Naive B cell (primary cell): ENCODE measurements around the gene FSHB. TPM values are rescaled to one million over a fixed set of nuclear protein-coding genes. Genes with fewer than 3 reads are reported as not detected.

Experiments
- ATAC-seq, 2 donors: fragments of 150-1000 bp; cut with Tn5 transposase; 2 replicates each; pipeline ENCODE4 v1.10.0; 2021; ENCODE audit warnings: low read depth in 2 of 2, mild to moderate bottlenecking in 2 of 2, moderate library complexity in 2 of 2
- DNase-seq: peaks from one replicate; pipeline ENCODE4 v3.0.0; 2022
- H3K27ac Mint-ChIP-seq, 6 donors: one replicate each; pipeline ENCODE4 v1.8.0; 2020 to 2022; ENCODE audit warnings: mild to moderate bottlenecking in 6 of 6, mixed read lengths in 6 of 6, moderate library complexity in 5 of 6, inconsistent platforms in 2 of 6
- H3K27me3 Mint-ChIP-seq, 3 donors: one replicate each; pipeline ENCODE4 v1.8.0; 2021 to 2022; ENCODE audit warnings: mixed read lengths in 3 of 3, mild to moderate bottlenecking in 1 of 3
- H3K36me3 Mint-ChIP-seq, 2 donors: one replicate each; pipeline ENCODE4 v1.8.0; 2020 to 2022; ENCODE audit warnings: mixed read lengths in 2 of 2, inconsistent platforms in 1 of 2, mild to moderate bottlenecking in 1 of 2
- H3K4me1 Mint-ChIP-seq, 3 donors: one replicate each; pipeline ENCODE4 v1.8.0; 2020 to 2022; ENCODE audit warnings: mixed read lengths in 3 of 3, inconsistent platforms in 1 of 3, mild to moderate bottlenecking in 1 of 3, moderate library complexity in 1 of 3
- H3K4me3 Mint-ChIP-seq, 8 donors: one replicate each; pipeline ENCODE4 v1.8.0; 2020 to 2022; ENCODE audit warnings: mild to moderate bottlenecking in 8 of 8, mixed read lengths in 8 of 8, moderate library complexity in 8 of 8, inconsistent platforms in 2 of 8
- H3K9me3 Mint-ChIP-seq, 7 donors: one replicate each; pipeline ENCODE4 v1.8.0; 2020 to 2022; ENCODE audit warnings: mixed read lengths in 7 of 7, mild to moderate bottlenecking in 5 of 7, inconsistent platforms in 2 of 7, moderate library complexity in 1 of 7
- polyA plus RNA-seq, 6 donors: library from polyadenylated mRNA; unstranded; fragments of 300-500 nt; fragmentation: Illumina TruSeq; gene quantifications; one replicate each; pipeline ENCODE4 v1.2.3, GENCODE V29; 2021; ENCODE audit warnings: low read depth in 6 of 6

Gene FSHB
- polyA plus RNA-seq, 6 donors from 2014 or later: not detected

DNA sequence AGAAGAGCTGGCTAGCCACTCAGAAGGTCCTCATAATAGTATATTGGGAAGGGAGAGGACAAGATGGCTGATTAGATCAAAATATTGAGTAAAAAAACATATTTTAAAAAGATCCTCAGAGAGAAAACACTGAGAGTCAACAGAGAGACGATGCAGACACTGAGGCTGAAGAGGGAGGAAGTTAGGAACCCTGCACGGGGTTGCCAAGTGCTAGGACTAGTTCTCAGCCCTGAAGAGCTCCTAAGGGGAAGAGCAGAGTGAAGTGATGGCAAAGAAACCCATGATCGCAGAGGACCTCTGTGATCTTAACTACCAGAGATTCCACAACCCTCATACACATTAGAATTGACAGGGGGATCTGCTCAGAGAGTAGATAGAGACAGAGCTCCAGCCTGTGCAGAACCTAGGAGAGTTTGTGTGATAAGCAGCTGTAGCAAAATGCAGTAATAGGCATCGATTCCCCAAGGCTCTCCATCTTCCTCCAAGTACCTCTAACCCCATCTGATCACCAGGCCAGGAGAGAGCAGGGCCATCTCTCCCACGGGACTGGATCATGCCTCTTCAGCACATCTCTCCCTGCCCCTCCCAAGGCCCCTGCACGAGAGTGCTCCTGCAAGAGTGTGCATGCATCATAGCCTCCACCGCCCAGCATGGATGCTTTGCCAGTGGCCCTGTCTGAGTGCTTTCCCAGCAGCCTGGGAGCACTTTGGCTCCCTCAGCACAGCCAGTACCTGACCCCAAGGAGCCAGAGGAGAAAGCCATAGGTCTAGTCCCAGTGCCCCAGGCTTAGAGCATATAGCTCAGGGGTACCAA lies 50.9 kb downstream of the FSHB start:
- ATAC-seq (no peak), DNase-seq (no peak)
- H3K4me1 Mint-ChIP-seq: peaks cover 7 to 19% (median 8%) of the 10 kb centered on the region in 3 donors
- no peaks in the 10 kb centered on the region for H3K36me3 Mint-ChIP-seq
- no peaks in the 10 kb centered on the region for H3K27me3 Mint-ChIP-seq
- H3K4me3 Mint-ChIP-seq: peak overlapping the region in 4 of 8 donors; percentile 6 to 68 (median 46)
- H3K9me3 Mint-ChIP-seq: peaks cover 0 to 1% (median 0%) of the 10 kb centered on the region in 7 donors
- peak overlapping the region in 1 of 6 donors; percentile 18 for H3K27ac Mint-ChIP-seq

DNA sequence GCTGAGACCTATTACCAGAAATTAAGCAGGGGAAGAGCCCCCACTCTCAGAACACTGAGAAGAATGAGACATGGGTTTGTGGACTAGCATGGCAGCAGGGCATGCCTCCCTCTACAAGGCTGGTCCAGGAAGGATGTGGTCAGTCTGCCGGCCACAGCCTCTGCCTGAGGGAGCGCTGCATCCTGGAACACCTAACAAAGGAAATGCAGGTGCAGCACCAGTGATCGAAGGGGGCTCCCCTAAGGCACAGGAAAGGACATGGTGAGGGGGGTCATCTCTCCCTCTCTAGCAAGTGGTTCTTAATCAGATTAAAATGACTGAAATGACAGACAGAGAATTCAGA lies 51.4 kb downstream of the FSHB start:
- H3K27ac Mint-ChIP-seq: no peak overlapping the region
- peak overlapping the region in 2 of 8 donors; percentile 46 to 68 for H3K4me3 Mint-ChIP-seq
- no peaks in the 10 kb centered on the region for H3K36me3 Mint-ChIP-seq
- ATAC-seq (no peak), DNase-seq (no peak)
- H3K4me1 Mint-ChIP-seq: peaks cover 7 to 19% (median 8%) of the 10 kb centered on the region in 3 donors
- H3K9me3 Mint-ChIP-seq: peaks cover 0 to 1% (median 0%) of the 10 kb centered on the region in 7 donors
- peaks cover 0 to 3% (median 0%) of the 10 kb centered on the region in 3 donors for H3K27me3 Mint-ChIP-seq

Other genes with a start within 250 kb of the FSHB start
- gene KCNA4, start 214.0 kb upstream of the FSHB start, polyA plus RNA-seq: not detected
- 100 to 1,000 TPM in 1 of 6 donors, 10 to 100 TPM in 5; 60.4 to 131 (median 92.3) TPM for gene ARL14EP, start 92.1 kb downstream of the FSHB start, polyA plus RNA-seq